H9 (cell line): ENCODE results near the gene DUSP11. TPM values are rescaled to one million over a fixed set of nuclear protein-coding genes. Genes with fewer than 3 reads are reported as not detected.

Experiments
- DNase-seq: peaks from one replicate; pipeline ENCODE4 v3.0.0-alpha.2; 2017
- H2AFZ ChIP-seq: one replicate; pipeline ENCODE4 v1.6.1; 2013; ENCODE audit warnings: mild to moderate bottlenecking, low read length, control low read depth, moderate library complexity
- H2AK5ac ChIP-seq: 2 replicates; pipeline ENCODE4 v1.6.1; 2013; ENCODE audit warnings: low read length, control low read depth, mixed read lengths; ENCODE audit not compliant: insufficient read length
- H2BK120ac ChIP-seq: one replicate; pipeline ENCODE4 v1.6.1; 2013; ENCODE audit warnings: low read depth, mild to moderate bottlenecking, low read length, control low read depth, inconsistent platforms; ENCODE audit not compliant: poor library complexity, severe bottlenecking
- H2BK12ac ChIP-seq: 2 replicates; pipeline ENCODE4 v1.6.1; 2013; ENCODE audit warnings: low read length, control low read depth, mixed read lengths, low read depth; ENCODE audit not compliant: insufficient read length
- H2BK15ac ChIP-seq: 2 replicates; pipeline ENCODE4 v1.6.1; 2013; ENCODE audit warnings: low read depth, low read length, control low read depth
- H2BK20ac ChIP-seq: one replicate; pipeline ENCODE4 v1.6.1; 2013; ENCODE audit warnings: low read depth, mild to moderate bottlenecking, low read length, control low read depth, inconsistent platforms; ENCODE audit not compliant: poor library complexity, severe bottlenecking
- H2BK5ac ChIP-seq: 2 replicates; pipeline ENCODE4 v1.6.1; 2013; ENCODE audit warnings: low read length, control low read depth, mixed read lengths; ENCODE audit not compliant: insufficient read length
- H3K14ac ChIP-seq: 2 replicates; pipeline ENCODE4 v1.6.1; 2013; ENCODE audit warnings: low read length, control low read depth; ENCODE audit not compliant: insufficient read depth
- H3K18ac ChIP-seq: 2 replicates; pipeline ENCODE4 v1.6.1; 2013; ENCODE audit warnings: low read depth, mild to moderate bottlenecking, mixed read lengths, low read length, control low read depth; ENCODE audit not compliant: insufficient read length
- H3K23ac ChIP-seq: 2 replicates; pipeline ENCODE4 v1.6.1; 2013; ENCODE audit warnings: low read length, control low read depth, mixed read lengths, low read depth; ENCODE audit not compliant: insufficient read length
- H3K23me2 ChIP-seq: 2 replicates; pipeline ENCODE4 v1.6.1; 2013; ENCODE audit warnings: low read depth, mild to moderate bottlenecking, mixed read lengths, low read length, control low read depth; ENCODE audit not compliant: insufficient read length, poor library complexity, severe bottlenecking
- H3K27ac ChIP-seq: 2 replicates; pipeline ENCODE4 v1.5.1; 2013; ENCODE audit warnings: low read length, control low read depth, mixed read lengths, low read depth; ENCODE audit not compliant: insufficient read length
- H3K27me3 ChIP-seq: 2 replicates; pipeline ENCODE4 v1.6.1; 2013; ENCODE audit warnings: low read length, control low read depth, inconsistent platforms; ENCODE audit not compliant: insufficient read depth
- H3K4ac ChIP-seq: 2 replicates; pipeline ENCODE4 v1.6.1; 2013; ENCODE audit warnings: low read depth, mild to moderate bottlenecking, control low read depth, inconsistent platforms, low read length, moderate library complexity
- H3K4me1 ChIP-seq: 2 replicates; pipeline ENCODE4 v1.6.1; 2013; ENCODE audit warnings: low read length, control low read depth, inconsistent platforms; ENCODE audit not compliant: insufficient read depth
- H3K4me2 ChIP-seq: 2 replicates; pipeline ENCODE4 v1.6.1; 2013; ENCODE audit warnings: low read length, control low read depth, mixed read lengths; ENCODE audit not compliant: insufficient read length, insufficient read depth
- H3K56ac ChIP-seq: 2 replicates; pipeline ENCODE4 v1.6.1; 2013; ENCODE audit warnings: low read depth, mild to moderate bottlenecking, mixed read lengths, low read length, control low read depth; ENCODE audit not compliant: insufficient read length
- H3K79me1 ChIP-seq: 2 replicates; pipeline ENCODE4 v1.6.1; 2013; ENCODE audit warnings: low read depth, mild to moderate bottlenecking, moderate library complexity, low read length, control low read depth, inconsistent platforms; ENCODE audit not compliant: insufficient read depth, poor library complexity, severe bottlenecking
- H3K79me2 ChIP-seq: 2 replicates; pipeline ENCODE4 v1.6.1; 2013; ENCODE audit warnings: low read length, control low read depth, inconsistent platforms; ENCODE audit not compliant: insufficient read depth
- H3K9ac ChIP-seq: 2 replicates; pipeline ENCODE4 v1.6.1; 2013; ENCODE audit warnings: low read length, control low read depth, mixed read lengths; ENCODE audit not compliant: insufficient read length; ENCODE audit errors: extremely low read depth
- H3K9me3 ChIP-seq: one replicate; pipeline ENCODE4 v1.6.1; 2013; ENCODE audit warnings: low read depth, low read length, inconsistent platforms; ENCODE audit not compliant: control insufficient read depth
- H3T11ph ChIP-seq: one replicate; pipeline ENCODE4 v1.6.1; 2013; ENCODE audit warnings: mild to moderate bottlenecking, low read length, control low read depth, inconsistent platforms
- H4K20me1 ChIP-seq: one replicate; pipeline ENCODE4 v1.6.1; 2013; ENCODE audit not compliant: control insufficient read depth, insufficient read length, insufficient read depth
- H4K5ac ChIP-seq: 2 replicates; pipeline ENCODE4 v1.6.1; 2013; ENCODE audit warnings: low read depth, mild to moderate bottlenecking, mixed read lengths, low read length, control low read depth; ENCODE audit not compliant: insufficient read length
- H4K8ac ChIP-seq: replicated peaks from 2 replicates; pipeline ENCODE4 v1.6.1; 2013; ENCODE audit warnings: low read length, control low read depth, mixed read lengths, low read depth; ENCODE audit not compliant: insufficient read length
- H4K91ac ChIP-seq: 2 replicates; pipeline ENCODE4 v1.6.1; 2013; ENCODE audit warnings: low read depth, mild to moderate bottlenecking, moderate library complexity, mixed read lengths, low read length, control low read depth; ENCODE audit not compliant: insufficient read length
- H3K27ac Mint-ChIP-seq, 3 experiments: 2 replicates in 2 of 3; 3 replicates in 1 of 3; pipeline ENCODE4 v1.8.0; 2020 to 2021; ENCODE audit warnings: mixed read lengths in 3 of 3, mild to moderate bottlenecking in 1 of 3, moderate library complexity in 1 of 3
- H3K27me3 Mint-ChIP-seq: 2 replicates; pipeline ENCODE4 v1.8.0; 2021; ENCODE audit warnings: low read depth, mild to moderate bottlenecking, moderate library complexity, mixed read lengths
- H3K36me3 Mint-ChIP-seq, 3 experiments: 2 replicates in 2 of 3; 3 replicates in 1 of 3; pipeline ENCODE4 v1.8.0; 2020 to 2021; ENCODE audit warnings: low read depth in 3 of 3, mixed read lengths in 3 of 3; ENCODE audit not compliant: insufficient read depth in 1 of 3
- H3K4me1 Mint-ChIP-seq, 2 experiments: 2 replicates each; pipeline ENCODE4 v1.8.0; 2020; ENCODE audit warnings: mixed read lengths in 2 of 2
- H3K4me3 Mint-ChIP-seq, 2 experiments: 2 replicates in 1 of 2; 3 replicates in 1 of 2; pipeline ENCODE4 v1.8.0; 2020 to 2021; ENCODE audit warnings: mild to moderate bottlenecking in 2 of 2, mixed read lengths in 2 of 2, moderate library complexity in 1 of 2
- H3K9me3 Mint-ChIP-seq, 2 experiments: 2 replicates in 1 of 2; 3 replicates in 1 of 2; pipeline ENCODE4 v1.8.0; 2020; ENCODE audit warnings: mild to moderate bottlenecking in 2 of 2, mixed read lengths in 2 of 2, moderate library complexity in 1 of 2
- WGBS: extraction: QIAGEN DNeasy Blood & Tissue Kit; methylation state at CpG from one replicate; pipeline ENCODE4 v1.1.7; 2013; ENCODE audit warnings: missing lambda C conversion rate, low lambda C conversion rate, mixed read lengths; ENCODE audit not compliant: insufficient read length; ENCODE audit errors: extremely low coverage; 5-methylcytosine and 5-hydroxymethylcytosine counted together
- total RNA-seq: library from RNA; stranded (reverse); gene quantifications from 2 replicates; pipeline ENCODE4 v1.2.1, GENCODE V29; 2021
- TF ChIP-seq, protein P1 (sequence below): fragments of 200-600 bp; sonication (generic); conservative IDR thresholded peaks from 3 replicates; pipeline ENCODE4 v1.8.0; 2021; ENCODE audit warnings: antibody characterized with exemption, mild to moderate bottlenecking

Gene DUSP11
- total RNA-seq, 1 experiment from 2014 or later, result 21.4 TPM

DNA sequence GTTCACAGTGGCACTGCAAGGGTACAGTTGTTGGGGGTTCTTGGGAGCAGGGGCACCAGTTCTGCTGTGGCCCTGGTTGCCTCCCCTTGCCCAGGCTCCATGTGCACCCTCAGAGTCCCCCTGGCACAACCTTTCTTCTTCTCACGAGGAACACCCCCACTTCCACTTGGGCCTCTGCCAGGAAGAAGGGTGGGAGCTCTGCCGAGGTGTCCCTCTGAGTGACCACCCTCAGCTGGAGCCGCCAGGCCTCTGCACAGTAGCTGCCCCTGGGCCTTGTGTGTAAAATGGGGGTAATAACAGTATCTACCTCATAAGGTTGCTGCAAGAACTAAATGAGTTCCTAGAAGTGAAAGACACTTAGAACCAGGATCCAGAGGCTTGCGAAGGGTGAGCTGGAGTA, 51.2 kb downstream of the DUSP11 start:
- H2AFZ ChIP-seq, result no peak overlapping the region

More for the DNA sequence above, 51.2 kb downstream of the DUSP11 start:
- Histone ChIP-seq H3K4me2 (no peak overlapping the region), H2BK20ac (no peak overlapping the region), H3K18ac (no peak overlapping the region), H3K4ac (no peak overlapping the region), H3T11ph (no peak overlapping the region), H3K23ac (no peak overlapping the region), H3K9me3 (no peaks in the 10 kb centered on the region), H4K20me1 (no peaks in the 10 kb centered on the region), H3K23me2 (no peaks in the 10 kb centered on the region), H2BK12ac (no peak overlapping the region), H3K56ac (no peak overlapping the region), H3K27ac (no peak overlapping the region), H3K79me1 (no peaks in the 10 kb centered on the region), H2BK15ac (no peak overlapping the region), H3K4me1 (no peaks in the 10 kb centered on the region), H2AK5ac (no peak overlapping the region), H4K91ac (no peak overlapping the region), H3K79me2 (no peaks in the 10 kb centered on the region), H4K8ac (no peak overlapping the region), H2BK5ac (no peak overlapping the region), H3K27me3 (no peaks in the 10 kb centered on the region), H2BK120ac (no peak overlapping the region), H3K14ac (no peak overlapping the region), H3K9ac (no peak overlapping the region), H4K5ac (no peak overlapping the region)
- Mint-ChIP-seq H3K4me1 (no peaks in the 10 kb centered on the region), H3K9me3 (peaks cover under 1 to 2% of the 10 kb centered on the region in 2 experiments; a peak in 3 of 5 replicates), H3K36me3 (peaks cover 20 to 39% (median 33%) of the 10 kb centered on the region in 3 experiments; a peak in 6 of 7 replicates), H3K4me3 (no peak overlapping the region), H3K27ac (no peak overlapping the region), H3K27me3 (peaks cover under 1% of the 10 kb centered on the region; the same call in 1 of the 2 replicates)
- no peak for DNase-seq
- TF ChIP-seq, protein P1, sequence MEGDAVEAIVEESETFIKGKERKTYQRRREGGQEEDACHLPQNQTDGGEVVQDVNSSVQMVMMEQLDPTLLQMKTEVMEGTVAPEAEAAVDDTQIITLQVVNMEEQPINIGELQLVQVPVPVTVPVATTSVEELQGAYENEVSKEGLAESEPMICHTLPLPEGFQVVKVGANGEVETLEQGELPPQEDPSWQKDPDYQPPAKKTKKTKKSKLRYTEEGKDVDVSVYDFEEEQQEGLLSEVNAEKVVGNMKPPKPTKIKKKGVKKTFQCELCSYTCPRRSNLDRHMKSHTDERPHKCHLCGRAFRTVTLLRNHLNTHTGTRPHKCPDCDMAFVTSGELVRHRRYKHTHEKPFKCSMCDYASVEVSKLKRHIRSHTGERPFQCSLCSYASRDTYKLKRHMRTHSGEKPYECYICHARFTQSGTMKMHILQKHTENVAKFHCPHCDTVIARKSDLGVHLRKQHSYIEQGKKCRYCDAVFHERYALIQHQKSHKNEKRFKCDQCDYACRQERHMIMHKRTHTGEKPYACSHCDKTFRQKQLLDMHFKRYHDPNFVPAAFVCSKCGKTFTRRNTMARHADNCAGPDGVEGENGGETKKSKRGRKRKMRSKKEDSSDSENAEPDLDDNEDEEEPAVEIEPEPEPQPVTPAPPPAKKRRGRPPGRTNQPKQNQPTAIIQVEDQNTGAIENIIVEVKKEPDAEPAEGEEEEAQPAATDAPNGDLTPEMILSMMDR, result no peak
- no CpG with 5 or more reads among the region's 4 CpGs for WGBS
